Hepatic stellate cell (primary cell): ENCODE data around the gene TENM3.

Experiments used
- DNase-seq: peaks from one replicate; pipeline ENCODE4 v3.0.0; 2011; ENCODE audit warnings: low spot score

Gene TENM3

GRCh38 chr4:182688081-182688480, 444.9 kb downstream of the TENM3 start:
- DNase-seq = no peak

GRCh38 chr4:182694551-182694950, 451.3 kb downstream of the TENM3 start:
- no peak for DNase-seq

- no peak for DNase-seq
Measured at GRCh38 chr4:182695009-182695408, 451.8 kb downstream of the TENM3 start.

- DNase-seq = no peak
Measured at GRCh38 chr4:182695842-182696241, 452.6 kb downstream of the TENM3 start.

DNA sequence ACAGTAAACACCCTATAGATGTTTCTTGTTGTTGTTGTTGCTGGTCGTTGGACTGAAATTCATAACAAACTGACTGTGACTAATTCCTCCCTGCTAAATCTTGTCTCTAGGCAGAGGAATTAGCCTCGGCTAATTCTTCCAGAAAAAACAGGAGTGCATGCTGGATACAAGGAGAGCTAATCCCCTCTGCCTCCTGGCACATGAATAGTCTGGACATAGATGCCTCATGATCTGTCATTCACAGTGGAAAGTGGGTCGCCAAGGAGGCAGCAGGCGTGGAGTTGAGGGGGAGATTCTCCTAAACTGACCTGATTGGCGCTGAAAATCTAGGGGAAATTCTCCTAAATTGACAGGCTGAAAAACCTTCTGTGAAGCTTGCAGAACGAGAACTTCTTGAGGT, 453.9 kb downstream of the TENM3 start:
- DNase-seq = no peak

GRCh38 chr4:182698212-182698611, 455.0 kb downstream of the TENM3 start:
- DNase-seq = no peak

DNA sequence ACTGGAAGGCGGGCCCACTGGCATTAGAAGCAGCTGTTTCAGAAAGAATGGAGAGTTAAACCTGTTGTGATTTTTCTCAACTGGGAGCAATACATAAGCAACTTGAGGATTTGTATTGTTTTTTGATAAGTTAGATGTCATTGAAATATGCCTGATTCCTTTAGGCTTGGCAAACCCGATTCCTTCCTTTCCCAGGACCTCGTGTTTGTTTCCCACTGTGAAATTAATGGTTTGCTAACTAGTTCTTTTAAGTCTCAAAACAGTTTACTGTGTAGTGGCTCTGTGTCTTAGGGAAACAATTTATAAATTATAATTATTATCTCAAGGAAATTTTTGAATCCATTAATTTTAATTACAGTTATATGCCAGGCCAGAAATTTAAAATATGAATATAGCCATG, 456.0 kb downstream of the TENM3 start:
- DNase-seq = no peak

- DNase-seq = no peak
Measured at GRCh38 chr4:182699795-182700194, 456.6 kb downstream of the TENM3 start.

GRCh38 chr4:182700362-182701160, 457.4 kb downstream of the TENM3 start:
- DNase-seq = no peak

DNA sequence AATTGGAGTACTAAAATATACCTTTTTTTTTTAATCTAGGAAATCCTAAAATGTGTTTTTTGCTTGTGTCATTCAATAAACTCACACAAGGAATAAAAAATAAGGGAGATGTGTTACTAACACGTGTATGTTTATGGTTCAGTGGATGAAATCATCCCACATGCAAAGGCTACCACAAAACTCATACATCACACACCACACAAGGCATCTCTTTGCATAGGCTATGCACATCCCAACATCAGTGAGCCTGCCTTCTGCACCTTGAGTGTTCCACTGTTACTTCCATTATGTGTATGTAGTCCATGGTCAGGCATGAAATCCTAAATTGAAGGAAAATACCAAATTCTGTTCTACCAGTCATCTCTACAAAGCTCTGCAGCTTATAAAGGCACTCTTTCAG, 460.9 kb downstream of the TENM3 start:
- DNase-seq = no peak

GRCh38 chr4:182704948-182705347, 461.7 kb downstream of the TENM3 start:
- DNase-seq = no peak

DNA sequence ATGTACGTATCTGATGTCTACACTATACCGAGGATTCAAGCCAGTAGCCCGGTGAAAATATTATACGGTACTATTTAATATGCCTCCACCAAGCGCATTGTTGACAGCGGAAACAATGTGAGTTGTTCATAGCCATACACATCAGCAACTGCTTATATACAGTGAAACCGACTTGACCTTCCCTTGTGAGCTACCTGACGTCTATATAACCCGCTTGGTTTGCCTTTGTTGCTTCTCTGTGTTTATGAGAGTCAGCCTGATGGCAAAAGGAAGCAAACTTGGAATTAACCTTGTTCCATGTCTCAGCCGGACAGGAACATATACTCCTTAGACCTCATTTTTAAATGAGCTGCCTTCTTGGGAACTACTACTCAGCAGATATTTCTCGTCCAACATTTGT, 462.2 kb downstream of the TENM3 start:
- DNase-seq = no peak

GRCh38 chr4:182711211-182711610, 468.0 kb downstream of the TENM3 start:
- DNase-seq = no peak

DNA sequence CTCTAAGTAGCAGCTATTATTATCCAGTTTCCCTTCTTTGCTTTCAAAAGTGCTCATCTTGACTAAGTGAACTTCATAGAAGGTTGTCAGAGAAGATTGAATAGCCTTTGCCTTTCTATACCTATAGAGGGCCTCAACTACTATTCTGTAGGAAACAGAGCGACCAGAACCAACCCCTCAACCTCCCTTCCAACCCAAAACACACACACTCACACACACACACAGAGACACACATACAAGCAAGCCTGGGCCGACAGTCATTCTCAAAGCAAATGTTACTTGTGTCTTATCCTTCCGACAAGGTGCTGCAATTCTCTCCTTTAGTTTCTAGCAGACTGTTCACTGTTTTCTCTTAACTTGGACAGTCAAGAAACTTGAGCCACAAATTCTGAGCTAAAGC, 472.3 kb downstream of the TENM3 start:
- DNase-seq = no peak

GRCh38 chr4:182716192-182716591, 473.0 kb downstream of the TENM3 start:
- DNase-seq = no peak

GRCh38 chr4:182717788-182718583, 474.8 kb downstream of the TENM3 start:
- DNase-seq = no peak

DNA sequence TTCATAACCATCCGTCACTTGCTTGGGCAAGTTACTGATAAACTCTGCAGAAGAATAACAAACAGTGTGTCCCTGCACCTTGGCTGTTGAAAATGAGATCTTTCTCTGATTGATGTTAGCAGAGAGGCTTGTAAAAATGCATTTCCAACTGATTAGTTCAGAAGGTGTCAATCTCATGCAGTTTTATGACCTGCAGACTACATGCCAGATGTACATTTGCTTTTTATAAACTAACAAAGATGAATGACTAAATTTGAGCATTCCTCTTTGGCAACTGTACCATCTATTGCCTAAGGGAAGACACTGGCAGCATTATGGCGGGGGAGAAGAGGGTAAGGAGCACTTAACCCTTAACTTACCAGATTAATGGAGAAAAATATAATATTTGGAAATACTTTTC, 481.2 kb downstream of the TENM3 start:
- DNase-seq = no peak

DNA sequence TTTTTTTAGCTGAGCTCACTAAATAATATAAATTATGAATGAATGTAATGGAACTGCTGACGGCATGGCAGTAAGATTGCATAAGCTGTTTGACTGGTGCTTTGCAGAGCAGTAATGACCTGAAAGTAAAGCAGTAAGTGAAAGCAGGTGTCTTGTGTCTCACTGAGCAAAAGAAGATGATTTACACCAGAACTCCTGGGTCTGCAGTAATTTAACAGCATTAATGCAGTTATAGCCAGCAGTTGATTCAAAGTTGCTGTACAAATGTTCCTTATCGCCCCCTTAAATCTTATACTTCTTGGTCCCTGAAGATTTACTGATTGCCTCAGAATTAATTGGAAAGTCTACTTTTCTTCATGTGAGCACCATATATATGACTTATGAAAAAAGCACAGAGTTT, 486.3 kb downstream of the TENM3 start:
- DNase-seq = no peak

- no peak for DNase-seq
Measured at GRCh38 chr4:182730791-182731190, 487.6 kb downstream of the TENM3 start.

DNA sequence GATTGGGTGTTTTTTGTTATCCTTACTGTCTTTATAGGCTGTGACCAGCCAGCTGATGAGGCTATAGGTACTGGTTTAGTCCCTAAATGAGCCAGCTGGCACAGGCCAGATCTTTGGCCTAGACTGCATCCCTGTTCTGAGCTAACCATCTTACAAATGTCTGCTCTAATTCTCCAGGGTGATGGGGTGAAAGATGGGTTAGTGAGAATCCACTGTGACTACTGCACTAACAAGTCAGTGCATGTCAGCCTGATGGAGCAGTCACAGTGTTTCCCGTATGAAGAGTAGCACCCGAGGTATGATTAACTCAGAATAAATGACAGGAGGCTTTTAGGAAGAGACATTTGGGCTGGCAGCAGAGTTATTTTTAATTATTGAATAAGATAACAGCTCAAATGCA, 493.0 kb downstream of the TENM3 start:
- no peak for DNase-seq

DNA sequence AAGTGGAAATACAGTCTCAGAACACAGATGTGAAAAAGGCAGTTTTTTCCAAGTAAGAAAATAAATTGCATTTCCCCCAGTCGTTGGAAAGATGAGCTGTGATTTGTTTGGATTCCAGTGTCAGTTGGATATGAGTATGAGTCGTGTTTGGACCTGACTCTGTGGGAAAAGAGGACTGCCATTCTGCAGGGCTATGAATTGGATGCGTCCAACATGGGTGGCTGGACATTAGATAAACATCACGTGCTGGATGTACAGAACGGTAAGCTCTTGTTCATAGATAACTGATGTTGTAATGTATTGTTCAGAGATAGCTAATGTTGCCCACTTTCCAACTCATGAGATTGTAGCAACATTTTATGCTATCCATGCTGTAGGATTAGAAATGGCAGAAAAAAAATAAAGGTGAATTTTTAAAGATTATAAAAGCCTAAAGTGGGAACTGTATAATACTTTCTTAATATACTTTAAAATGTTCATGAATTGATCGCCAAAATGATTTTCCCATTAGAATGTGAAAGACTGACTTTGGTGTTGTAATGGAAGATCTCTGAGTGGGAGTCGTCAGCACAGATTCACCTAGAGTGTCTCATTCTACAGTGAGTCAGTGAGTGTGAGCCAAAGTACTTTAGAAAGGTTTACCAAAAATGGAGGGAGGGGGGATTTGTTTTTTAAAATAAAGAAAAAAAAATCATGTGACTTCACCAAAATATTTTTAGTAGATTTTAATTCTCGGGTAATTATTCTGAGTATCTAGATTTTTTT, 495.3 kb downstream of the TENM3 start:
- no peak for DNase-seq

GRCh38 chr4:182740256-182740655, 497.1 kb downstream of the TENM3 start:
- no peak for DNase-seq

- no peak for DNase-seq
Measured at GRCh38 chr4:182741054-182741453, 497.9 kb downstream of the TENM3 start.
